Measurements from ENCODE around the gene PTPN23.

PTPN23 gene

DNA sequence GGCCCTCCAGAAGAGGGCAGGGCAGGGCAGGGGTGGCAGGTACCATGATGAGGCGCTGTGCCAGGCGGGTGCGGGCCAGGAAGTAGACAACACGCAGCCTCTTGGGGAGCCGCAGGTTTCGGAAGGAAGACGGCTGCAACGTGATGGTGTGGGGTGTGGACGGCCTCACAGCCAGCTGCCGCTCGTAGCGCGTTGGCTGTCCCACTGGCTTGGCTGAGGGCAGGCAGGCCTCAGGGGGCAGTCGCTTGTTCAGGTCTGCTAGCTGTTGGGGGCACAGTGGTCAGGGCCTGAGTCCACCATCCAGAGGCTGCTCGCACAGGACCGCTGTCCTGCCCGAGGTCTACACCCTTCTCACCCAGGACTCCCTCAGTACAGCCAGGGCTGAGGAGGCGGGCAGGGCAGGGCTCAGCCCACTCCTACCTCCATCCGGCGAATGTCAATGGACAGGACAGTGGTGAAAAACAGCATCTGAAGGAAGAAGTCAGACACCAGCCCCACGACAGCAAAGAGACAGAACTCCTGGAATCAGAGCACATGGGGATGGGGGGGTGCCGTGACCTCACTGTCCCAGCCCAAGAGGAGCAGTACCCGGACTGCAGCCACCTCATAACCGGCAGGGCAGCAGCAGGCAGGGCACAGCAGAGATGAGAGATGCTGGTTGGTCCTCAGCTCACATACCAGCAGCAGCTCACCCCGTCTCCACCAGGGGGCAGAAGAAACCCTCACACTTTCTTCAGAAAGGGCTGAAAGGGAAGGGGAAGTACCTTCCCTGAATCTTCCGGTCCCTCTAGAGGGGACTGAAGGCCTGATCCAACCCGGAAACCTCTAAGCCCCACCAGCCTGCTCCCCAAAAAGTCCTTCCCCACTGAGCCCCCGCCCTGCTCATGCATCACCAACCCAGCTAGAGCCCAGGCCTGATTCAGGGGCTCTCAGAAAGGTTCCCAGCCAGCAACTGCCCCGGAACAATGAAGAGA lies 40.0 kb downstream of the PTPN23 start:
- DNase-seq (ENCODE audit: low read depth) = peak; percentile 62

DNA sequence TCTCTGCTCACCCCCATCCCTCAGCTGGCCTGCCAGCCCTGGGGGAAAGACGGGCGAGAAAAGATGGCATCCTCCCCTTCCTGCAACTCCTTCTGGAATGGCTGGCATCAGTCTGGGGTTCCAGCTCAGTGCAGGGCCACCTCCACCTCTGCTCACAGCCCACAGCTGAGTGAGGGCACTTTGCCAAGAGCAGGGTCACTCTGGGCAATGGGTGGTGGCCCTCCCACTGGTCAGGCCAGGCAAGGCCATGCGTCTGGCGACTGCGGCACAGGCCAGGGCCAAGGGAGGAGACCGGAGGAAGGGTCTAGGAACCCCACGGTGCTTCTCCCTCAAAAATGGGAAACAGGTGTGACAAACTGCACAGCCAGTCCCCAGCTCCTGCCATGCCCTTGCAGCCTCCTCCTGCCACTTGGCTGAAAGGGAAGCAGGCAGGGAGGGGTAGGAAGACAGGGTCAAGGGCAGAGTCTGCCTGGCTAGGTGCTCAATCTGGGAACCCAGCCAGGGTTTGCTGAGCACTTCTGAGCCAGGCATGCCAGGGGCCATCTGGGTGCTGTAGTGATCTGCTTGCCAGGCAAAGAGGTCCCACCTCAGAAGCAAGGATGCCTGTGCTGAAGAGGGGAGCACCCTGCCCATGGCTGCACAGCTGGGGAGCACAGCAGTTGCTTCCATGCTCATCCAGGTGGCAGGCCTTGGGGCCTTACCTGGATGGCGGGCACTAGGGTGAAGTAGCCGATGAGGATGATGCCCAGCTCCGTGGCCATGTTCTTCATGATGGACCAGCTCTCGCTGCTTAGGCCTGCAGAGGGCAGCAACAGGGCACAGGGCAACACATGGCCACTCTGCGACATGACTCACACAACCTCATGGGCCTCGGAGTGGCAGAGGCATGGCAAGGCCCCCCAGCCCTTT lies 41.2 kb downstream of the PTPN23 start:
- DNase-seq (ENCODE audit: low read depth) = no peak

DNA sequence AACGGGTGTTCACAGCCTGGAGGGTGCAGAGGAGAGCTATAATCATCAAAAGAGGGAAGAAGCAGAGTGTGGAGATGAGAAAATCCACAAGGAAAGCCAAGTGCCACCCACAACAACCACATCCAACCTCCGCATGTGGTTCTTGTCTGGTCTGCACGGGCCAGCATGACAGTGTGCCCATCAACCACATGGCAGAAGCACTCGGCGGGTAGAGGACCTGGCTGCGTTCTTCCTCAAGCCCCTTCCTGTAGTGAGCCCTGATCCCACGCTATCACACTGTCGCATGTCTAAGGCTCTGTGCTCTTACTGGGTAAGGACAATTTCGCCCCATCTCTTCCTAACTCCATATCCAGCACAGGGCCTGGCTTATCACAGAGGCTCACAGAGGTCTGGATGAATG lies 41.9 kb downstream of the PTPN23 start:
- DNase-seq (ENCODE audit: low read depth) = no peak

DNA sequence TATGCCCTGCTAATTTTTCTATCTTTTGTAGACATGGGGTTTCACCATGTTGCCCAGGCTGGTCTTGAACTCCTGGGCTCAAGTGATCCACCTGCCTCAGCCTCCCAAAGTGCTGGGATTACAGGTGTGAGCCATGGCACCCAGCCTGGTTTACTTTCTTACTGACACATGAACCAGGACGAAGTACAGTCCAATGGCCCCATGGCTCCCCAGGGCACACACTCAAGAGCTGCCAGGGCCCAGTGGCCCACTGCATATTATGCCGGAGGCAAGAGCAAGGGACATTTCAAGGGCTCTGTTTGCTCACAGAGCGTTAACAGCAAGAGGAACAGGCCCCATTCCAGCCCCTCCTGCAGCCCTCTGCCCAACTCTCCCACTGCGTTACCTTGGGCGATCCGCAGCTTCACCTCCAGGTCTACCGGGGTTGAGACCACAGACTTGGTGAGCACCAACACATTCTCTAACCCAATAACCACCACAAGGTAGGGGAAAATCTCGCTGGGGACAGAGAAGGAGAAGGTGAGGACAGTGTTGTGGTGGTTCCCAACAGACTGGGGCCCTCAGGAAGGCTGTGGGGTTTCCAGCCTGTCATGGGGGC lies 42.8 kb downstream of the PTPN23 start:
- DNase-seq (ENCODE audit: low read depth) = no peak

DNA sequence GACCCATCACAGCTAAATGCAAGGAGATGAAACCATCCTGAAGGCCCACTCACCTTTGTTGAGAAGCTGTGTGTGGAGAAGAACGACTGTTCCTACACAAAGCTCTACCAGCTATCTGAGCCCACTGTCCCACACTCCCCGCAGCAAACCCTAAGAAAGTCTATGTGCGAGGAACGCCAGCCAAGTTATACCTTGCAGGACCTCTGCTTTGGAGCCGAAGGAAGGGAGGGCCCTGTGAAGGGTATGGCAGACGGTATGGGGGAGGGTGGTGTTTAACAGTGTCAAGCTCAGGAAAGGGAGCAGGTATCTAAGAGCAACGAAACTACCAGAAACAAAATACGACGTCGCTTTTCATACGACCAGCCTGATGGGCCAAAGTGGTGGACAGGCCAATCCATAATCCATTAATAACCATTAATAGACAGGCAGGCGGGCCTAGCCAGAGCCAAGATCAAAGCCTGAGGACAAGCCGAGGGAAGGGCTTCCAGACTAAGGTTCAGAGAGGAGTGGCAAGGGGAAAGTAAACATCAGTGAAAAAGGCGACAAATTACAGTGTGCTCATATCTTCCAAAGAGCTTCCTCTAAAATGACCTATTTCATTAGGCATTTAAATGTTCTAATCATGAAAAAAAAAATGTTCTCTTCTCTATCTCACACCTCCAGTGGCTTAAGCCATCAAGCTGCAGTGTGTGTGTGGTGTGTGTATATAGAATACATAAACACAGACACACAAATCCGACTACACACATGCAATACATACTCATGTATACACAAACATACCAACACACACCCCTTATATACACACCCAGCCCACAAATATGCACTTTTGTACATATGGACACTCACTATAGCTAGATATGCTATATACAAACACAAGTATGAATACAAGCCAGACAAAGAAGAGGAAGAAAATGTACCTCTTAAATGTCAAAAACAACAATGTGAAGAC lies 43.9 kb downstream of the PTPN23 start:
- no peak for DNase-seq (ENCODE audit: low read depth)

DNA sequence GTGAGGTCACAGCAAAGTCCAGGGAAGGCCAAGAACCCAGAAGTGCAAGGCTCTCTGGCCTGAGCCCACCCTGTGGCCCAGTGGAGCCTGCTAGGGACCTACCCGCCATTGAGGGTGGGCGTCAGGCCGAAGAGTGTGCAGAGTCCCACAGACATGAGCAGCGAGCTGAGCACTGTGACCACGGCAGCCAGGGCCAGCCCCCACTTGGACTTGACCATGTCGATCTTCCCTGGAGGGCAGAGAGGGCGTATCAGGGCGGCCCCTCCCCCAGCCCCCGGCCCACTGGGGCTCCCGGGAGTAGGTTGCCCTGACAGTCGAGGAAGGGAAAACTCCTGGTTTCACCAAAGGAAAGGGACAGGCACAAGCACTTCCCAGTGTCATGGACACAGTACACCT lies 44.6 kb downstream of the PTPN23 start:
- DNase-seq (ENCODE audit: low read depth) = no peak

DNA sequence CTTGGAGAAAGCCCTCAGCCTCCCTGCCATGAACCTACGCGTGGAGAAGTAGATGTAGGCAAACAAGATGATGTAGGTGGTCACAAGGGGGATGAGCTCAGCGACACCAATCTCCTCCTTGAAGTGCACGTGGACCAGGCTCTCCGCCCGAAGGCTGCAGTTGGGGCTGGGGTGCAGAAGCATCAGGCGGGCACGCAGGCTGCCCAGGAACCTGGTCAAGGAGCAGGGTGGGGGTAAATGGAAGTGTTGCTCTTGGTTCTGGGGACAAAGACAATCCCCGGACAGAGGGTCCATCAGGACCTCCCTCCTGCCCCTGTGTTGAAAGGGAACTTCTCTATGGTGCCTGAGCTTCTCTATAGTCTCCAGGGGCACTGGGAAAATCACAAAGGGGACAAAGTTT lies 45.1 kb downstream of the PTPN23 start:
- DNase-seq (ENCODE audit: low read depth) = no peak

DNA sequence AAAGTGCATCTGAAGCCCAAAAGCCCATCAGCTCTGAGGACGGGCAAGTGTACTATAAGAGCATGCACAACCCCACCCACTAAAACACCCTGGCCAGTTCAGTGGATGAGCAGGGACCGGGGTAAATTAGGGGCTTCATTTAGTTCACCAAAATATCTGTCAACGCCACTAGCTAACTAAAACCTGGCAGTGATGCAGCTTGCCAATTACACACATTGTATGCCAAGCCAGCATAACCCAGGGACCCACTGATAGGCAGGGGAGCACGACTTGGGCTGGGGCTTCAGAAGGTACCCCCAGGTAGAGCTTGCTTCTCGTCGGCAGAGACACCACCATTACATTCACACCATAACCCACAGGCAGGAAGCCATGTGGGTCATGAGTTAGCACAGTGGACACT lies 47.0 kb downstream of the PTPN23 start:
- no peak for DNase-seq (ENCODE audit: low read depth)

DNA sequence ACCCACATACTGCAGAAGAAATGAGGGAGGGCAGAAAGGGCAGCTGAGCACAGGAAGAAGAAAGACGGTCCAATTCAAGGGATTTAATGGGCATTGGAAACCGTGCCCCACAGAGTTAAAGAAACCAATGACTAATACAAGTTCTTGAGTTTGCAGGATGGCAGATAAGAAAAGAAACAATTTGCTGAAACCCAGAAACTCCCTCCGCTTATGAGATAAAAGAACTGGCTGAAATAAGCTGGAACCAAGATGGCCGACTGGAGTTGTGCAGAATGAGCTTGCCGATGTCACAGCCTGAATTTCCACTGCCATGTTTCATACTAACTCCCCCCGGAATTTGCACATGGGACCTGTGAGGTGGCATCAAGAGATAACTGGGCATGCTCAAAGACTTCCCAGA lies 47.8 kb downstream of the PTPN23 start:
- DNase-seq (ENCODE audit: low read depth) = no peak

DNA sequence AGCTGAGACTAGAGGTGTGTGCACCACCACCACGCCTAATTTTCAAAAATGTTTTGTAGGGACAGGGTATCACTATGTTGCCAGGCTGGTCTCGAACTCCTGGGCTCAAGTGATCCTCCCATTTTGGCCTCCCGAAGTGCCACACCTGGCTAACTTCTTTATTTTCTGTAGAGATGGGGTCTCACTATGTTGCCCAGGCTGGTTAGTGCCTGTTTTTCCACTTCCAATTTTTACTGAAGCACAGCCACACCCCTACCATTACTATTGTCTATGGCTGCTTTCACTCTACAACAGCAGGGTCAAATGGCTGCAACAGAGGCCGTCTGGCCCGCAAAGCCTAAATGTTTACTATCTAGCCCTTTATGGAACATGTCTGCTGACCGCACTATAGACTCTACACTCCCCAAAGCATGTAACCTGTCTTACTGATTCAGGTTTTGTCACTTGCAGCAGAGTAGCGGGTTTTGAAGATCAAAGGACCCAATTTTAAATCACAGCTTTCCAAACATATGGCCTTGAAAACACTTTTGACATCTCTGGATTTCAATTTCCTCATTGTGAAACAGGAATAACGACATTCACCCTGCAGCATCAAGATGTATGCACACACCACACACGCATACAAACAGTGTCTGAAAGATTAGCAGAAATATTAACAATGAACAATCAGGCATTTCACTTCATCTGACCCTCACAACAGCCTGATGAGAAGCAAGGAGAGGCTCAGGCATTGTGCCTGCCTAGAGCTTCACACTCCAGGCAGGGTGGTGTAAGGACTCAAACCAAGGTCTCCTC lies 48.9 kb downstream of the PTPN23 start:
- no peak for DNase-seq (ENCODE audit: low read depth)

DNA sequence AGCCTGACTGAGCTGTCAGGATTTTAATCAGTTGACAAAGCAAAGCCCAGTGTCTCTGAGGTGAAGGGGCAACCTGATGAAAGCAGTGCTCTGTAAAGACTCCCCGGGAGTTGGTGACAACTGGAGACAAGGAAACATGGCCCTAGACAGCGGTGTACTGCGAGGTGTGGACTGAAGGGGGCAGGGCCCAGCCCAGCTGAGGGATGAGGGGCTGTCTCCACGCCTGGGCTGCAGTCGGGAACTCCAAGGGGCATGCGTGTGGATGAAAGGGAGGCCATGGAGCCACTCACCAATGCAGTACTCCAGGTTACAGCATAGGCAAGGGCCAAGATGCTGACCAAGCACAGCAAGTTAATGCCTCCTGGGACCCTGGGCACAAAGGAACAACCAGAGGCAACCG lies 49.8 kb downstream of the PTPN23 start:
- no peak for DNase-seq (ENCODE audit: low read depth)

DNA sequence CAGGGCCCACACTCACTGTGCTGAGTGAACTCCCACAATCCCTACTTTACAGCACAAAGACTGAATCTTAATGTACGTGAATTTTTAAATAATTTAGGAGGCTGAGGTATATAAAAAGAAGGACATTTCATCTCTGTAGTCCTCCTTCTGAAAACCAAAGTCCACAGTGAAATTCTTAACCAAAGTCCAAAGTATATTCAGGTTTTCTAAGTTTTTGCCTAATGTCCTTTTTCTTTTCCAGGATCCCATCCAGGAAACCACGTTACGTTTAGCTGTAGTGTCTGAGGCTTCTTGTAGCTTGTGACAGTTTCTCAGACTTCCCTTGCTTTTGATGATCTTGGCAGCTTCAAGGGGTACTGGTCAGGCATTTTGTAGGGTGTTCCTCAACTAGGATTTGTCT lies 50.4 kb downstream of the PTPN23 start:
- DNase-seq (ENCODE audit: low read depth) = no peak

DNA sequence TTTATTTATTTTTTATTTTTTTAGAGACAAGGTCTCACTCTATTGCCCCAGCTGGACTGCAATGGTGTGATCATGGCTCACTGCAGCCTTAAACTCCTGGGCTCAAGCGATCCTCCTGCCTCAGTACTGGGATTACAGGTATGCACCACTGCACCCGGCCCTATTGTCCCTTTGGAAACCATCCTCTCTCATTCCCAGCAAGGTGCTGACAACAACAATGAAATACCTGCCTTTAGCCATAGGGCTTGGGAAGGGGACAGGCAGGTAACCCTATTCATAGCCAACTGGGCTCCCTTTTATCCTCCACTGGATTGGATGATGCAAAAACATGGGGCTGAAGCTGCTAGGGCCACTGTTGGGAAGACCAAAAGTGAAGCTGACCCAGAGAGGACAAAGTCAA lies 51.9 kb downstream of the PTPN23 start:
- no peak for DNase-seq (ENCODE audit: low read depth)

DNA sequence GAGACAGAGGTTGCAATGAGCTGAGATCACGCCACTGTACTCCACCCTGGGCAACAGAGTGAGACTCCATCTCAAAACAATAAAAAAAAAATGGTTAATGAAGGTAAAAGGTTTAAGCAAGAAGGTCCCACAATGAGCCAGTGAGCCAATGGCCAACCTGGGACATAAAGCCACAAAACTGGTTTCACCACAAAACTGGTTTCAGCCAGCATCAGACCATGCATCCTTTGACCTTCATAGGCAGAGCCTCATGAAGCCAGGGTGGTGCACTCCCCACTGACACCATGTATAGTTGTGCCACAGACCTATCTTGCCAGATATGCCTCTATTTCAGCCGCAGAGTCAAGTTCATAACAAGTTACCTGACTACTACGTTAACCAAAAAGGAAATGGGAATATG lies 53.0 kb downstream of the PTPN23 start:
- no peak for DNase-seq (ENCODE audit: low read depth)

DNA sequence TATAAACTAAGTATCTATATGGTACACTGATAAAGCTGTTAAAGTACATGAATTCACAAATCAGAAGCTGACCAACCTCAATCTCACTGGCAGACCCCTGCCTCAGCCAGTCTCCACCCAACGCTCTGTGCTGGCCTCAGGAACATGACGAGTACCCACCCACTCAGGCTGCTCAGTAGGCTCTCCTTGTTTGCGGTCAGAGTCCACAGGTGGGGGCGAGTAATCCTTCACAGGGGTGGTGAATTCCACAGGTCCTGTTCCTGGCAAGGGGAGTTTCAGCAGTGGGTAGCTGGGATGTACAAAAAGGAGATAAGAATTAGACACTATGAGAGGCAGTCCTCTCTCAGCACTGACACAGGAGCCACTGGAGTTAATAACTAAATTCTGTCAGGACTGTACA lies 54.0 kb downstream of the PTPN23 start:
- DNase-seq (ENCODE audit: low read depth) = no peak

DNA sequence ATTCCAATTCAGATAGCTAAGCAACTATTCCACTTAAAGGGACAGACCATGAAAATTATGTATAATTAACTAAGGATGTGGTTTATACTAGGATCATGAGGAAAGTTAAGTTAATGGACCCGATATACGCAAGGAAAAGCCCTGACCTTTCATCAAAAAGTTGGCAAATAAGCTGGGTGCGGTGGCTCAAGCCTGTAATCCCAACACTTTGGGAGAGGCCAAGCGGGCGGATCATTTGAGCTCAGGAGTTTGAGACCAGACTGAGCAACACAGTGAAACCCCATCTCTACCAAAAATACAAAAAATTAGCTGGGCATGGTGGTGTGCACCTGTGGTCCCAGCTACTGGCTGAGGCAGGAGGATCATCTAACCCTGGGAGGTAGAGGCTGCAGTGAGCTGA lies 55.4 kb downstream of the PTPN23 start:
- no peak for DNase-seq (ENCODE audit: low read depth)

DNA sequence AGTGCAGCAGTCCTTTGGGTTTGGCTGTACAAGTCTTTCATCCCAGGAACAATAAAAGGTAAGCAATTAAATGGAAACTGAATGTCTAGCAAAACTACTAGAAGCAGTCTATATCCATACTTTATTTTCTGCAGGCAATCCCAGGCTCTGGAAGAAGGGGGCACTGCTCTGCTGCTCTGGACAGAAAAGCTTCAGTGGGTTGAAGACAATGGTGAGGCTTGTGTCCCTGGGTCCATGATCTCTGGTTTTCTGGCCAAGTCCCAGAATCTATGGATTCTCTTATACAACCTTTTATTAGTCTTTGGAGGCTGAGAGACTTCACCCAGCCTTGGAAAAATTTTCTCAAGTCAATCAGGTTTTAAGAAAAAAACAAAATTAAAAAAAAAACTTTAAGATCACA lies 59.3 kb downstream of the PTPN23 start:
- no peak for DNase-seq (ENCODE audit: low read depth)

DNA sequence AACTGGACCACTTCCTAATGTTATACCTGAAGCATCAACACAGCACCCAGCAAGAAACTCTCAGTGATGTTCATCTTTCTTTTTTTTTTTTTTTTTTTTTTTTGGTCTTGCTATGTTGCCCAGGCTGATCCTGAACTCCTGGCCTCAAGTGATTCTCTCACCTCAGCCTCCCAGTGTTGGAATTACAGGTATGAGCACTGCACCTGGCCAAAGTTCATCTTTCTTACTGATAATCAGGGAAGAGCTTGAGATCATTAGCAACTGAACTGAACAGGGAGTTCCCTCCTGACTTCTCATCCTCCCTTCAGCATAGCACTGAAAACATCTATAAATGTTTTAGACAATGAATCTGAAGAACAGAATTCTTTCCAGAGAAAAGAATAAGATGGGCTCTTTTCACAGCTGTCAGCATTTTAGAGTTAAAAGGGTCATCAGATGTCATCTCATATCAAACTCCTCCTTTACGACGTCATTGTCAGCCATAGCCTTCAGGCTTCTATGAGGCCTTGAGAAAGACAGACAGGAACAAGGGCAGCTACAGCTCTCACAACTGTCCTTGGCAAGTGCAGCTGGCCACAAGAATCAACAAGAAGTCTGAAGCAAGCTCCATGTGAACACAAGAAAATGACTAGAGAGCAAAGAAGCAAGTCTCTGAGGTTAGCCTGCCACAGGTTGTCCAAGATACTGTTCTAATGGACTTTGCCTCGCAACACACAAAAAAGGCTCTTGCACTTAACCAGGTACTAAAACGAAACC lies 61.2 kb downstream of the PTPN23 start:
- no peak for DNase-seq (ENCODE audit: low read depth)

DNA sequence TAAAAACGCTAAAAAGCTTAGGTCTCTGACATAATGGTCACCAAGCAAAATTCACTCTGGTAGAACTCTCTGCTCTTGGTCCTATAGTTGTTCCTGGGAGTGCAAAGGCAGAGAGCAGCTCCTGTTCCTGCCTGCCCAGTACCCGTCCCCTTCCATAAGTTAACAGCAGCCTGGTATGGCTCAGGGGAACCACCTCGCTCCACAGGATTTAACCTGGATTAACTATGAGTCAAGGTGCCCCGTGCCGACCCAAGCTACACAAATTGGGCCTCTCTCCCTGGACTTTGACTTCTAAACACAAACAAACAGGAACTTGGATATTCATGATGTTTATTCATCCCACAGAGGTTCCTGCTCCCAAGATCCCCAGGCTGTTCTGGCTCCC lies 62.8 kb downstream of the PTPN23 start:
- no peak for DNase-seq (ENCODE audit: low read depth)

DNA sequence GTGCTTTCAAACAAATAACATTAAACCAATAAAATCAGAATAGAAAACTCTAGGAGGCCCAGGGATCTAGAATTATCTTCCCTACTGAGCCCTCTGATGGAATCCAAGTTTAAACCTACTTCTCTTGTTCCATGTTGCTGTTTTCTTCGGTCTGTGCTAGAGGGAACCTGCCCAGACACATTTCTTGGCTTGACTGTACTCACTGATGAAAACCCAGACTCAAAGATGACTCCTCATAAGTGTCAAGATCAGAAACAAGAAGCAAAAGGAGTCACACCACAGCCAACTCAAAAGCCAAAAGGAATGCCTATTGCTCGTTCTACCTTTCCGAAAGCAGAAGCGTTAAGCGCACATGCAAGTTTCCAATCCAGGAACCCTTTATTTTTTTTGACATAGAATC lies 63.3 kb downstream of the PTPN23 start:
- no peak for DNase-seq (ENCODE audit: low read depth)

Measured in GM04503 (cell line).